Neural crest cell (in vitro differentiated cells): ENCODE results near the gene JAM3. TPM values are rescaled to one million over a fixed set of nuclear protein-coding genes. Genes with fewer than 3 reads are reported as not detected.

ENCODE experiments used
- DNase-seq: peaks from one replicate; pipeline ENCODE4 v3.0.0; 2021; ENCODE audit warnings: low read depth, mixed read lengths, low spot score
- H3K27ac Mint-ChIP-seq: one replicate; pipeline ENCODE4 v1.8.0; 2021; ENCODE audit warnings: mild to moderate bottlenecking, mixed read lengths; ENCODE audit not compliant: unreplicated experiment
- H3K27me3 Mint-ChIP-seq: 2 replicates; pipeline ENCODE4 v1.8.0; 2021; ENCODE audit warnings: low read depth, mild to moderate bottlenecking, mixed read lengths
- H3K36me3 Mint-ChIP-seq: 2 replicates; pipeline ENCODE4 v1.8.0; 2021; ENCODE audit warnings: low read depth, mild to moderate bottlenecking, mixed read lengths
- H3K4me1 Mint-ChIP-seq: 2 replicates; pipeline ENCODE4 v1.8.0; 2021; ENCODE audit warnings: mixed read lengths
- H3K4me3 Mint-ChIP-seq: one replicate; pipeline ENCODE4 v1.8.0; 2021; ENCODE audit warnings: mild to moderate bottlenecking, mixed read lengths
- H3K9me3 Mint-ChIP-seq: 2 replicates; pipeline ENCODE4 v1.8.0; 2021; ENCODE audit warnings: mixed read lengths
- CTCF ChIP-seq: fragments of 200-600 bp; sonication (generic); conservative IDR thresholded peaks from 2 replicates; pipeline ENCODE4 v1.5.0; 2021; ENCODE audit warnings: antibody characterized with exemption, mild to moderate bottlenecking
- total RNA-seq: library from RNA; stranded (reverse); gene quantifications from 2 replicates; pipeline ENCODE4 v1.2.1, GENCODE V29; 2021

JAM3 gene
- total RNA-seq, 1 donor from 2014 or later, result 98.6 TPM

- Mint-ChIP-seq H3K4me1 (peaks cover 48% of the 10 kb centered on the region), H3K4me3 (peak overlapping the region; percentile 45), H3K9me3 (no peaks in the 10 kb centered on the region), H3K36me3 (no peaks in the 10 kb centered on the region), H3K27ac (no peak overlapping the region), H3K27me3 (peaks cover 45% of the 10 kb centered on the region)
- no peak for DNase-seq
- TF ChIP-seq CTCF, result no peak
Measured at GRCh38 chr11:134039726-134040385, 29.0 kb upstream of the JAM3 start.

- no peak overlapping the region for H3K27ac Mint-ChIP-seq
- H3K36me3 Mint-ChIP-seq, result no peaks in the 10 kb centered on the region
- H3K4me1 Mint-ChIP-seq, result peaks cover 46% of the 10 kb centered on the region
- H3K27me3 Mint-ChIP-seq, result peaks cover 40% of the 10 kb centered on the region
- peak overlapping the region; percentile 39 for H3K4me3 Mint-ChIP-seq
- no peak for TF ChIP-seq CTCF
- no peak for DNase-seq
- no peaks in the 10 kb centered on the region for H3K9me3 Mint-ChIP-seq
Measured at GRCh38 chr11:134040386-134041302, 28.2 kb upstream of the JAM3 start.

- Mint-ChIP-seq H3K9me3 (no peaks in the 10 kb centered on the region), H3K27me3 (peaks cover 37% of the 10 kb centered on the region), H3K36me3 (no peaks in the 10 kb centered on the region), H3K27ac (no peak overlapping the region), H3K4me1 (peaks cover 45% of the 10 kb centered on the region), H3K4me3 (peak overlapping the region; percentile 39)
- no peak for DNase-seq
- TF ChIP-seq CTCF, result no peak
Measured at GRCh38 chr11:134041349-134041748, 27.5 kb upstream of the JAM3 start.

- no peak overlapping the region for H3K4me3 Mint-ChIP-seq
- H3K36me3 Mint-ChIP-seq, result no peaks in the 10 kb centered on the region
- TF ChIP-seq CTCF, result no peak
- H3K4me1 Mint-ChIP-seq, result peaks cover 49% of the 10 kb centered on the region
- no peak for DNase-seq
- peaks cover 41% of the 10 kb centered on the region for H3K27me3 Mint-ChIP-seq
- no peak overlapping the region for H3K27ac Mint-ChIP-seq
- no peaks in the 10 kb centered on the region for H3K9me3 Mint-ChIP-seq
Measured at GRCh38 chr11:134041791-134042696, 26.8 kb upstream of the JAM3 start.

GRCh38 chr11:134043821-134044420 lies 25.0 kb upstream of the JAM3 start:
- H3K9me3 Mint-ChIP-seq, result no peaks in the 10 kb centered on the region
- H3K36me3 Mint-ChIP-seq, result no peaks in the 10 kb centered on the region
- peak overlapping the region; percentile 32 for H3K27ac Mint-ChIP-seq
- H3K4me1 Mint-ChIP-seq, result peaks cover 44% of the 10 kb centered on the region
- H3K27me3 Mint-ChIP-seq, result peaks cover 40% of the 10 kb centered on the region
- no peak overlapping the region for H3K4me3 Mint-ChIP-seq
- no peak for DNase-seq
- TF ChIP-seq CTCF, result no peak
